DMS114 treated with DMSO at 0.1 percent for 48 hours (cell line): ENCODE measurements around the gene FKTN.

Experiments
- DNase-seq: peaks from one replicate; lab custom pipeline; 2025; ENCODE audit not compliant: unreplicated experiment; lab: John Stamatoyannopoulos, UW

FKTN gene

DNA sequence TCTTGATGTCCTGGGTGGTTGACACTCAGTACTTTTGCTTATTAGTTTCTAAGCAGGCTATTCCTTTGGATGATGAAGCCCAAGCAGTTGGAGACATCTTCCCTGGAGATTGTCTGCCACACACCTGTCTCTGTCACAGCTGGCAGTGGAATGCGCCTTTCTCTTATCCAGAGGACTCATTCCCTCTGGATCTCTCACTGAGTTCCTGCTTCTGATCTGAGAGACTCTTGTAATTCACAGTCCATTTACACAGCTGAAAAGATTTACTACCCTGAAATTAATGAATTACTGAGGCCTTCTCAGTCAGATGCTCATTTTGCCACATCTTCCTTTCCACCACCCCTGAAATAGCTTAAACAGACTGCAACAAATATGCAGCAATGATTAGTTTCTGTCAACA, 120.2 kb downstream of the FKTN start:
- no peak for DNase-seq

DNA sequence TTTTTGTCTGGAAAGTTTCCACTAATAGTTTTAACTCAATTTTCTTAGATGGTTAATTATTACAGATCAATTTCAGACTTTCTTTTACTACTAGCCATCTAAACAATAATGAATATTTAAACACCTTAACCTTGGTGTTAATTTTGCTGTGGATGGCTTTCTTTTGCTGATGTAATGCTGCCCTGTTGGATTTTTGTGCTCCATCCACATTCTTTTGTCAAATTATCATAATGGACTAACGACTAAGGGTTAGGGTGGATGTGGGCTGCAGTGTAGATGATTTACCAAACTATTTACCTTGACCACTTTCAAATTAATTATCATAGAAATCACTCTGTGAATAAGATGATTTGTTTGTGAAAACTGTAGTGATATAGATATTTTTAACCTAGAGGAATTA, 120.8 kb downstream of the FKTN start:
- DNase-seq: no peak

DNA sequence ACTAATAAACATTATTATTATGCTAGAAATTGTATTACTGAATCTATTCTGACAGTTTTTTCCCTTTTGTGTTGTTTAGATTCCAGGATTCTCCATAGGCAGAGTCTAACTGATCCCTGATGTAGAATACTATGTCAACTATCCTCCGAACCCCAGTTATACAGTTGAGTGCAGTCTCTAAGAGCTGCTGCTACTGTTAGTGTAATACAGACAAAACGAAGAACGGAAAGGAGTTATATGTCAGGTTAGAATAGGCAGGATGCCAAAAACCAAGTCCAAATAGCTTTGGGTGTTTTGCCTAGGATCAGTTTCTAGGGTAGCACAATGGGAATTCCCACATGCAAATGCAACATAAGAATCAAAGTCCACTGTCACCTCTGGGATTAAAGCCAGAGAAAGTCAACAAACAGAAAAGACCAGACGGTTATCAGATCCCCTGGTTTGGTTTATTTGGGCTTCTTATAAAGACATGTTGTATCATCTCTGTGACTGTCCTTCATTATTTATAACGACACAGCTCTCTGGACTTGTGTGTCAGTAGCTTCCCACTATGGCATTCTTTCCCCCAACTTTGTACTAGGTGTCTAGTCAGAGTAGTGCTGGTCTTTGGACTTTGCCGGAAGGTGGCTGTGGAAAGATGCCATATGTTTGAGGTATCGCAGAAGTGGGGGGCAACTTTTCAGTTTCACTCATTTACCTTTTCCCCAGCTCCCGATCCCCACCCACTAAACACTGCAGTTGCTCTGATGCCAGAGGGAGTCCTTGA, 121.5 kb downstream of the FKTN start:
- no peak for DNase-seq

DNA sequence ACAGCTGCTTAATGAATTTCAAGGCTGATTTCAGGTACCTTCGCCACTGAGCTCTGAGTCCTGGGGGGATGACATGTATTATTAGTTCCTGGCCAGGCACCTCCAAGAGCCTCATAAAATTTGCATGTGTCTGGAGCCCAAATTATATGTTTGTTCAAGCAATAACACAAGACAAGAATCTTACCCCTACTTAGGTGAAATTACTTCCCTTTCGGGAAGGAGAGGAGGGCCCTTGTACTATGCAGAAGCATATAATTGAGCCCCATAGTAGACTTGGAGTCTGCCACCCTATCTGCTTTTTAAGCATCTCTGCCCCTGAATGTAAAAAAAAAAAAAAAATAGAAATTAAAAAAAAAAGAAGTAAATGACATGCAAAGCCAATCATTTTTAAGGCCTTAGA, 123.4 kb downstream of the FKTN start:
- DNase-seq: no peak

DNA sequence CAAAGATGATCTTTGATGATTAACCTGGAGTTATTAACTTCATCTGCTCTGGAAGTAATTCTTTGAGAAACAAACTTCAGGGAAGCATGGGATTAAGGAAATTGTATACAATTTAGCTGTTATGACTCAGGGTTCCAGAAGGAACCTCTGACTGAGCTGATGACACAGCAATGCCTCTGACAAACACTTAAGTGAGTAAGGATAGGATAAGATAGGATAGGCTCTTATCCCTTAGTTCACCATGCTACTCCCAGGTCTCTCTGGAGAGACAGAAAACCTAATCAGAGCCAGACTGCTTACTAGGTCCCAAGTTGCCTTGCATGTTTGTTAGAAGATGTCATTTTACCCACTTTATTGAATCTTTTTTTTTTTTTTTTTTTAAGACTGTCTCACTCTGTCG, 123.8 kb downstream of the FKTN start:
- DNase-seq: no peak

DNA sequence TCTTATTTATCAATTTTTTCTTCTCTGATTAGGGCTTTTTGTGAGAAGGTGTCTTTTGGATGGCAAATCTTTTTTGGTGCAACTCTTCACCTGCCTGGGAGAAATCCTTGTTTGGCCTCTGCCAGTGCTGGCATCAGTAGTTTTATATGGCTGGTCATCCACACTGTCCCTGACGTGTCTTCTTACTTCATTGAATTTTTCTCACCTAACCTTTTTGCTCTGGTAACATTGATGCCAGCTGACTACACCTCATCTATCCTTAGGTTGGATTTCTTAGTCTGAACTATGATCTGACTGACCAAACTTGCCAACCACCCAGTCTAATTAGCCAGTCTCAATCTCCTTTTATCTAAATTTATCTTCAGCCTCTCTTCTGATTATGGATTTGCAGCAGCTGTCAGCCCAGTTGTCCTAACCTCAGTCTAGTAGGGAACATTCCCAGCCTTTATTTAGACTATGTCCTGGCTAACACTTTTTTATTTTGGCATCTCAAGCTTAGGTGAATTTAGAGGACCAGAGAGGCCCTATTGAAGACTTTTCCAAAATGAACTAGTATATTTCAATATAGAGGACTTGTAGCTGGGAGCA, 125.9 kb downstream of the FKTN start:
- DNase-seq: no peak

DNA sequence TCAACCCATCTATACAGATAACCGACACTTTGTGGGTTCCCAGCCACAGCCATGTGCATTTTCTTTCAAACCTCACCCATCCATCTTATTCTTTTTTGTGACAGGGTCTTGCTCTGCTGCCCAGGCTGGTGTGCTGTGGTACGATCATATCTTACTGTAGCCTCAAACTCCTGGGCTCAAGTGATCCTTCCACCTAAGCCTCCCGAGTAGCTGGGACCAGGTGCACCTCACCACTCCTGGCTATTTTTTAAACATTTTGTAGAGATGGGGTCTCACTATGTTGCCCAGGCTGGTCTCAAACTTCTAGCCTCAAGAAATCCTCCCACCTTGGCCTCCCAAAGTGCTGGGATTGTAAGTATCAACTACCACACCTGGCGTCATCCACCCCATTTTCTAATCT, 129.0 kb downstream of the FKTN start:
- DNase-seq: no peak
